NOMO-1 treated with DMSO at 0.1 percent for 48 hours (cell line): Measurements from ENCODE around the gene ATAD2B.

ENCODE experiments used
- DNase-seq: peaks from one replicate; lab custom pipeline; 2025; ENCODE audit not compliant: unreplicated experiment; lab: John Stamatoyannopoulos, UW

Gene ATAD2B

DNA sequence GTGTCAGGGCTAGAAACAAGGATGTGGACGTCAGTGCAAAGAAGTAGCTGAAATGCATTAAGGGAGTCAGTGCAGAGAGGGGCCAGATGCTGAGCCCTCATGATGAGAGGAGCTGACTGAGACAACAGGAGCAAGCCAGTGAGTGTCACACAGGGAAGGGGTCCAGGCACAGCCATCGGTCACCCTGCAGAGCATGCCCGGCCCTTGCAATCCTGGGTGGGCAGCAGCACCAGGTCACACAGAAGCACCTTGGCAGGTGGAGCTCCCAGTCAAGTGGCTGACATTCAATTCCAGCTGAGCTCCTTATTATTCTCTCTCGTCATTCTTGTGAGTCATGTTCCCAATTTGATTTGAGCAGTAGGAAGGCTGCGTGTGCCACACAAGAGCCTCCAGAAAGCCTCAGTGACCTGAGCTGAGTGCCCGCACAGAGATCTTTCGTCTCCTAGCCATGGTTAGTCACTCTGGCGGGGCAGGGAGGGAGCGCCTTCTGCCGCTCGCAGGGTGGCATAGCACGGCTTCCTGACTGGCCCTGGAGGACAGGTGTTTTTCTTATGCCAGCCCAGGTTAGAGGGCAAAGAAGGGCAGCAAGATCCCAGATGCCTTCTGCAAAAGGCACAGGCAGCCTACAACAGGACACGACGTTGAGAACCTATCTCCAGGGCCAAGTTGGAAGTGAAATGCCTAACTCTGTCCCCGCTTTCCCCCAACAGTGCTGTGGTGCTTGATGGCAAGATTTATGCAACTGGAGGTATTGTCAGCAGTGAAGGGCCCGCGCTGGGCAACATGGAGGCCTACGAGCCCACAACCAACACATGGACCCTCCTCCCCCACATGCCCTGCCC, 220.9 kb downstream of the ATAD2B start:
- no peak for DNase-seq

DNA sequence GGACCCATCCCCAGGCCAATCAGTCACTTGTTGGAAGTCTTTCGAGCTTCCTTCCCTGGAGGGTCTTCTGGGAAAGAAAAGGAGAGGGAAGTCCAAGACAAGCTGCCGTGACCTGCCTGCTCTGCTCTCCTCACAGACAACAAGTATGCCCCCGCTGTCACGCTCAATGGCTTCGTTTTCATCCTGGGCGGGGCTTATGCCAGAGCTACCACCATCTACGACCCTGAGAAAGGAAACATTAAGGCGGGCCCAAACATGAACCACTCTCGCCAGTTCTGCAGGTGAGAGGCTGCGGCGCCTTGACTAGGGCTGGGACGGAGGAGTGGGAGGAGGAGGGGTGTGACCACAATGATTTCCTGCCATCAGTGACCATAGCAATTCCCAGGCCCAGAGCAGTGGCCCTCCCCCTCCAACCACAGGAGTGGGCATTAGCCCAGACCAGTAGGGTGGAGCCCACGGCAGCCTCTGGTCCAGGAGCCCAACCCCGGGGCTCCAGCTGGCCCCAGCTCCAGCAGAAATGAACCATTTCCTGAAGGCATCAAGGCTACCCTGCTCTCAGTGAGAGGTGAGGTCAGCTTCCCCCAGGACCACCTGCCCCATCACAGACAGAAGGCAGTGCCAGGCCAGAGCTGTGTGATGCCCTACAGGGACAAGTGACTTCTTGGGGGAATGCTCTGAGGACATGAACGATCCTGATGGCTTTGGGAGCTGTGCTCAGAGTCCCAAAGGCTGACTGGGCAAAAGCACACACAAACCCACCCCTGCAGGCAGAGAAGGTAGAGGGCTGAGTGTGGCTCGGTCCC, 223.1 kb downstream of the ATAD2B start:
- no peak for DNase-seq

DNA sequence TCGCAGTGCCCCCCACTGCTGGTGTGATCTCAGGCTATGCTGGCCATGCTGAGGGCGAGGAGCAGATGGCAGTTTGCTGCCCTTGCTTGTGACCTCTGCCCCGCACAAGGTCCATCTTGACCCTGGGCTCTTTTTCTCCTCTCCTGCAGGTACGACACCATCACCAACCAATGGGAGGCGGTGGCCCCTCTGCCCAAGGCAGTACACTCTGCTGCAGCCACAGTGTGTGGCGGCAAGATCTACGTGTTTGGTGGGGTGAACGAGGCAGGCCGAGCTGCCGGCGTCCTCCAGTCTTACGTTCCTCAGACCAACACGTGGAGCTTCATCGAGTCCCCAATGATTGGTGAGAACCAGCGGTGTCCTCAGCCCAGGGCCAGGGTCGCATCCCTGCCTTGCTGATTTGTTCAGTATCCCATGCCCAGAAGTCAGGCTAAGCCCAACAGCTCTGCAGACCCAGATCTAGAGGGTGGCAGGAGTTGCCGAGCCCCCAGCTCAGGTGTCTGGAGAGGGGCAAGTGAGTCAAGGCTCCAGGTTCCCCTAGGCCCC, 223.8 kb downstream of the ATAD2B start:
- no peak for DNase-seq

- DNase-seq, result no peak
Observed at GRCh38 chr2:23700627-23701026, 226.3 kb downstream of the ATAD2B start.

GRCh38 chr2:23699580-23699925, 227.4 kb downstream of the ATAD2B start:
- DNase-seq, result no peak

DNA sequence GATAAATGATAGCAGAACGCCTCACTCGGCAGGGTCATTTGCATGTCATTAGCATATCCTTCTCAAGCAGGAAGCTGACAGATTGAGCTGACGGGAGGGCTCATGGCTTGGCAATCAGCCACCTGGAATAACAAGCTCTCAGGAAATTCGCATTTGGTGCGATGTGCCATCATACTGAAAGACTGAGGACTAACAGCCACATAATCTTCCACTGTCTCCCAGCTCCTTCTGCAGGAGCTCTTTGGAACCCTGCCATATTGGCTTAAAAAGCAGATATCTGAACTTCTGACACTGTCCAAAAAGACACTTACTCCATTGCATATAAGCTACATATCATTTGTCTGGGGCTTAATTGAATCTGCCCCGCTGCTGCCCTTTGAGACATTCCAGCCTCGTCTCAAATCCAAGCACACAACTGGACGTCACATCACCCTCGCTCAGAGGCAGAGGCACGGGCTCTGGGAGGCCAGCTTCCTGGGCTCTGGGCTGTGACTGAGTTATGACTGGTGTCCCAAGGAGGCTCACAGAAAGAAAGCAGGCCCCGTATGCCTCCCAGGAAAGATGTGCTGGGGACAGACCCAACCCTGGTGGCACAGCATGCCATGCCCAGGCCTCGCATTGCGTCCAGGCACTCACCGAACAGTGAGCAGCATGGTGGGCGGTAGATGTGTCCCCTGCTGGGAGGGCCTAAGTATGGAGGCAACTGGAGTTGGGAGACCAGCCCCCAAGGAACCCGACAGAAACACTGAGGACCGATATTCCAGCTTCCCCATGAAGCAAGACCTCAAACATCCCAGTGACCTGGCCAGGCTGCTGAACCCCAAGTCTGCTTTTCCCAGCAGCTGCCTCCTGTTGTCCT, 228.0 kb downstream of the ATAD2B start:
- DNase-seq, result no peak
